ENCODE data around the gene ETNPPL.

ETNPPL gene

DNA sequence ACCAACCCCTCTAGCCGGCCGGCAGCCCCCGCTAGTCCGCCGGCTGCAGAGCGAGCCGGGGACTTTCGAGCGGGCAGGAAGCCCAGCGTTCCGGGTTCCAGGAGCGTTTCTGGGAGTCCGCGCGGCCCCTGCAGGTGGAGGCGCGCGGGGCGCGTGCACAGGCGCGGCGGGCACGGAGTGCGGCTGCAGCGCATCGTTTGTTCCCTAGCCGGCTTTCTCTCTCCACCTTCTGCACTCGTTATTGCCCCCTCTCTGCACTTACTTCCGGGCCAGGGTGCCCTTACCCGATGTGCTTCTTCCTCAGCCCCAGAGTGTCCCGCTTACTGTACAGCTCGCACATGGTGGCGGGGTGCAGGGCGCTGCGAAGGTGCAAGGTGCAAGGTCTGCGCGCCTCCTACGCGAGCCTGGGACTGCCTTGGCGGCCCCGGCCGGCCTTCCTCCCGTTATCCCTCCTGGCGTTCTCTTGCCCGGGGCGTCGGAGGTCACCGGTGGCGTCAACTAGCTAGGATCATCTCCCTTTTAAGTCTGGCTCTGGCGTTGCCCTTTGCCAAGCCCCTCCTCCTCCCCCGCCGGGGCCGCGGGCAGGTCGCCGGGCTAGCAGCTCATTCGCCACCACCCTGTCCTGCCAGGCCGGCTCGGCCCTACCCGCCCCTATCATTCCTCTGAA lies at the start of gene ETNPPL:
Gene ETNPPL (minus strand): TSS at position 495 of the 667 bp plus-strand sequence. CDS start 155 bp downstream, at position 340.
- peak; percentile 2 for DNase-seq (ENCODE audit: low read depth)

GRCh38 chr4:108811486-108811885 lies 48.6 kb upstream of the ETNPPL start:
- DNase-seq (ENCODE audit: low read depth) = no peak

DNA sequence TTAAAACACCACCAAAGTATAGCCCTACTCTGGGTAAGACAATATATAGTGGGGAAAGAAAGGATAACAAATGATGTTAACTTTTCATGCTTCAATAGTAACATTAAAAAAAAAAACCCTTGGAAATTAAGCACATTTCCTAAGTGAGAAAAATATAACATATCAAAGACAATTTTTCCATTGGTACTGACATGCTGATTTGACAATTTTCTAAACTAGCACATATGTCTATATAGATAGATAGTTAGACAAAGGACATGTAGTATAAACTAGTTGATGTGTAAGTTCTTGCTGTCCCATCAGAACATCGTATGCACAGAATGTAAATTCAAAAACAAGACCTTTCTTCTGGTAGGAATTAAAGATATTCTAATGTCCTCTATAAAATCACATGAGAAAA lies 47.2 kb upstream of the ETNPPL start:
- no peak for DNase-seq (ENCODE audit: low read depth)

- no peak for DNase-seq (ENCODE audit: low read depth)
Observed at GRCh38 chr4:108804648-108805273, 41.9 kb upstream of the ETNPPL start.

GRCh38 chr4:108799306-108799705 lies 36.5 kb upstream of the ETNPPL start:
- no peak for DNase-seq (ENCODE audit: low read depth)

- no peak for DNase-seq (ENCODE audit: low read depth)
Observed at GRCh38 chr4:108796173-108796572, 33.3 kb upstream of the ETNPPL start.

GRCh38 chr4:108795733-108796132 lies 32.9 kb upstream of the ETNPPL start:
- DNase-seq (ENCODE audit: low read depth) = no peak

DNA sequence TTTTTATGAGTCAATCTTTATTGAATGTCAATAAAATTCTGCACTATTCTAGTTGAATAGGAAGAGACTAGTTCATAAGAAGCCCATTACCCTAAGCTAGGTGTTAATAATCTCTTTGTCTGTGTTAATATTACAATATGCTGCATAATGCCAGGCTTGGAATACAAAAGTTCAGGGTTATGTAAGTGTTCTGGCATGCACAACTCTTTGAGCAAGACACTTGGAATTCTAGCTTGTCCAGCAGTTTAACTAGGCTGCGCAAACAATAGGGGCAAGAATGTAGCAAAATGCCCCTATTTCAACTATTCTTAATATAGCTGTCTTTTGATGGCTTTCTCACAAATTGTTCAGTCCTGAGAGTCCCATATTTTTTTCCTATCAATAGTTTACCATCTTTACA lies 31.3 kb upstream of the ETNPPL start:
- no peak for DNase-seq (ENCODE audit: low read depth)

DNA sequence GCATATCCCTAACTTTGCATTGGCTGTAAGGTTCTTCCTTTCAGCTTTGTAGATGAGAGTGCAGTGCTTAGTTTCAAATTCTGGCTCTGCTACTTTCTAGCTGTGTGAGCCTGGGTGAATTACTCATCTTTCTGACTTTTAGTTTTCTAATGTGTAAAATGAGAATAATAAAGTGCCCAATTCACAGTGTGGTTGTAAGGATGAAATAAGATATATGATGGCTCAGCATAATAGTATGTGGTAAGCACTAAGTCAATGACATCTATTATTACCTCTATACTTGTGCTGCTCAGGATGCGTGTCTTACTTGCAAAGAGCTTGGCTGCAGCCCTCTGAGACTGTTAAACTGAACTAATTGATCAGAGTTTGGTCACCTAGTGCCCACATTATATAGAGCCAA lies 30.6 kb upstream of the ETNPPL start:
- DNase-seq (ENCODE audit: low read depth) = no peak

DNA sequence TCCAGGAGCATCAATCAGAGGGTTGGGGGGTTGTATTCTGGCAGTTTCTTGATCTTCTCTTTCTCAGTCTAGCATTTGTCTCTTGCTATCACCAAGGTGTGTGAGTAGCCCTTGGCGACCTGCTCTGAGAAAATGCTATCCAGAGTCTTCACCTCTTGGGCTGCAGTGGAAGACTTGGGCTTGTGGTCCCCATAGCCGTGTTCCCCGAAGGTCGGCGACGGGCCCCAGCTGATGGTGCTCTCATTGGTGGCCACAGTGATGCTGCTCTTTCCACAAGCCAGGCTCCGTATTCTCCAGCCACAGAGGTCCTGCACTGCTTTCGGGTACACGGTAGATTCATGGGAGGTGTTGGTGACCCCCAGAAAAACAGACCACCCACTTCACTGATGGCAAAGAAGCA lies 25.9 kb upstream of the ETNPPL start:
- DNase-seq (ENCODE audit: low read depth) = no peak

DNA sequence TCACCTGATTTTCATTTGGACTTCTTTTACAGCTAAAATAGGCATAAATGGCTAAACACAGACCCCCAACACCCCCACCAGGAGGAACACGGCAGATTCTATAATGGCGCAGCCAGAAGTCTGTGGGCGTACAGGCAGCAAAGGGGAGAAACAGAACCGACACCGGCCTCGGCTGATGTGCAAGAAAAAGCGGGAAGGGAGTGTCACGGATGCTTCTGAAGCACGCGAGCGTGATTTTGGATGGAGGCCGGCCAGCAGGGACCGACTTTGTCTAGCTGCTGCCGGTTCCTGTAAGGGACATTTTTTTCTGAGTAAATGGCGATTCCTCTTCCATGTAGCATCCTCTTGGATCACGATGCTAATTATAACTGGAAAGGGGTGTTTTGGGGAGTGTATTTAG lies 24.9 kb upstream of the ETNPPL start:
- no peak for DNase-seq (ENCODE audit: low read depth)

DNA sequence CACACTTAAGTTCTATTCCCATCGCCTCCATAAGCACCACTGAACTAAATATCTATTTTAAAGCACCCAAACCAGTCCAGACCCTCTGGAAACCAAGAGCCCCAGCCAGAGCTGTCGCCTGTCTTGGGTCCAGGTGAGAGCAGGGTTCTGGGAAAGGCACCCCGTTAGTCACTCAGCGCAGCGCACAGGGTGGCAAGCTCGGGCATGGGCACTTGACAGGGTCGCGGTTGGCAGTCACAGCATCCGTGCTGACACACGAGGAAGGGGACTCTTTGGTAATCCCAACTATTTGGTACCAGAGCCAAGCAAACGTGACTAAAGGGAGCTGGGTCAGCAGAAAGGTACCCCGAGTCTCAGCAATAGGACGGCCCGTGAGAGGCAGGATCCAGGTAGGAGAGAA lies 24.3 kb upstream of the ETNPPL start:
- DNase-seq (ENCODE audit: low read depth) = no peak

- DNase-seq (ENCODE audit: low read depth) = no peak
Observed at GRCh38 chr4:108786351-108786750, 23.5 kb upstream of the ETNPPL start.

DNA sequence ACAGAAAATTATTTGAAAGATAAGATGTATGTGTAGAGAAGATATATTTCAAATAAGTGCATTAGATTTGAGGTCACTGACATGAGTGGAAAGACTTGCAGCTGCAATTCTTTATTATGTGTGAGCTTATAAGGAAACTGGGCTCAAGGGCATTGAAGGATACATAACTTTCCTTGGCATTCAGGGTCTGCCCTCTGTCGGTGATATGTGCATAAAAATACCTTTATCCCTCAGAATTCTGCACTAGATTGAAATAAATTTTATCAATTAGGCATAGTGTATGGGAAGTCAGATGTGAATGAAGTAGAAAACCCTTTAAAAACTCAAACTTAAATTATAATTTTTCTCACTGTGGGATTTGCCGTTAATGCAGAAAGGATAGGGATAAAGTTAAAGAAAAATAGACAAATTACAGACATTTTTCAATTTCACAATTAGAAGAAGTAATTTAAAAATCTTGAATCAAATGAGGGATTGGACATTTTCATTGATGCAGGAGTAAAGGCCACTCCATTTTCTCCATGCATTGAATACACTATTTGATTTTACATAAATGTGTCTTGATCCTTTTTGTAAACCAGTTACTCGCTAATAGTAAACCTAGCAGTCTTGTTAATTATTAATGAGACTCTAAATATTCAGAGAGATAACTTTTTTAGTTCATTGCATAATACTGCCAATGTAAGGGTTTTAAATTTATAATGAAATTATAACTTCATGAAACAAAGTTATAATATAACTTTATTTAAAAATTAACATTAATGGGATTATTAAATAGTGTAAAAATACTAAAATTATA lies 21.0 kb upstream of the ETNPPL start:
- DNase-seq (ENCODE audit: low read depth) = no peak

GRCh38 chr4:108779958-108780357 lies 17.1 kb upstream of the ETNPPL start:
- no peak for DNase-seq (ENCODE audit: low read depth)

DNA sequence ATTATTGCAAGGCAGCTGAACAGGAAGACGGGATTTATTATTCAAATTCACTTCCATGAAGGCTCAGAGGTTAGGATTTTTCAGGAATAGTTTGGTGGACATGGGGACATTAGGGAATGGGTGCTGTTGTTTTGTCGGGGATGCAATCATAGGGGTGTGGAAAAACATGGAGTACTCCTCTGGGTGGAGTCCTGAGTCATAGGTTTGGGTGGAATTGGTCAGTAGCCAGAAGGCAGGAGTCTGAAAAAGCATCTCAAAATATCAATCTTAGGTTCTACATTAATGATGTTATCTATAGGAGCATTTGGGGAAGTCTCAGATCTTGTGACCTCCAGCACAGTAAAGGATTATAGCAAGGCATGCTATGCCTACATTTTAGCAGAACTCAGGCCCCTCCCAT lies 14.5 kb upstream of the ETNPPL start:
- DNase-seq (ENCODE audit: low read depth) = no peak

GRCh38 chr4:108775921-108776320 lies 13.1 kb upstream of the ETNPPL start:
- DNase-seq (ENCODE audit: low read depth) = no peak

GRCh38 chr4:108774809-108775530 lies 12.1 kb upstream of the ETNPPL start:
- no peak for DNase-seq (ENCODE audit: low read depth)

GRCh38 chr4:108772402-108772801 lies 9.5 kb upstream of the ETNPPL start:
- DNase-seq (ENCODE audit: low read depth) = no peak

DNA sequence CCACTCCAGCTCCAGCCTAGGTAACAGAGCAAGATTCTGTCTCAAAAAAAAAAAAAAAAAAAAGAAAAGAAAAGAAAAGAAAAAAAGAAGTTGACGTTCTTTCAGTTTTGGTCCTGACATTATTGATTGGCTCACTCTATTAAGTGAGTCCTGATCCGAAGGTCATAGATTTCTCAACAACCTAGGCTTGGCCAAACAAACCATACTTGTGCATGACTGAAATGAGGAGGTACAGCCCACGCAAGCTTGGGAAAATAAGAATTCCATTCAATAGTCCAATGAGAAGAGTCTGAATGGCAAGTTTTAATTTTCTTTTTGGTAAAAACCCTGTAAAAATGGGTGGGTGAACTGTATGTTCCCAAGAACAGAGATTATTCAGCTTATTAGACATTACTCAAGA lies 3.2 kb upstream of the ETNPPL start:
- DNase-seq (ENCODE audit: low read depth) = no peak

- no peak for DNase-seq (ENCODE audit: low read depth)
Observed at GRCh38 chr4:108763986-108764385, 1.1 kb upstream of the ETNPPL start.

- no peak for DNase-seq (ENCODE audit: low read depth)
Observed at GRCh38 chr4:108763226-108763593, 357 bp upstream of the ETNPPL start.

- DNase-seq (ENCODE audit: low read depth) = no peak
Observed at GRCh38 chr4:108758498-108758897, 4.4 kb downstream of the ETNPPL start.

Data from activated T-helper 9 cell treated with anti-CD3 and anti-CD28 coated beads, Interleukin-2, amount 50 U/mL, for 16 hours (primary cell).